AG10803 (cell line): ENCODE results near the gene NINL.

Experiments used
- DNase-seq: peaks from one replicate; pipeline ENCODE4 v3.0.0; 2010; ENCODE audit warnings: low read depth
- H3K4me3 ChIP-seq: 2 replicates; pipeline ENCODE4 v1.5.1; 2011; ENCODE audit warnings: mild to moderate bottlenecking, low read length, control low read depth
- TF ChIP-seq, protein P1 (sequence below): conservative IDR thresholded peaks from 2 replicates; pipeline ENCODE4 v1.5.1; 2011; ENCODE audit warnings: mild to moderate bottlenecking, low read length, control low read depth, inconsistent platforms

NINL gene

DNA sequence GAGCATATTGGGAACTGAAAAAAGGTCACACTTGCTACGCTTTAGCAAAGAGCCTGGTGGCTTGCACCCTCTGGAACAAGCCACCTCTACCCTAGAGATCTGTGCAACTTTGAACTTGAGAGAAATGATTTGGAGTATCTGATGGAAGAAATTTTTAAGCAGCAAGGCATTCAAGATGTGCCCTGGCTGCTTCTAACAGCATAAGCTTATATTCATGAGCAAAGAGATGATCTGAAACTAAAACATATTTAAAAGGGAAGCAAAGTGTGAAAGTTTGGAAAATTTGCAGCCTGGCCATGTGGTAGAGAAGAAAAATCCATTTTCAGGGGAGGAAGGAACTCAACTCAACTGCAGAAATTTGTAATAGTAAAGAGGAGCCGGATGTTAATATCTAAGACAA, 71.1 kb downstream of the NINL start:
- TF ChIP-seq, protein P1, sequence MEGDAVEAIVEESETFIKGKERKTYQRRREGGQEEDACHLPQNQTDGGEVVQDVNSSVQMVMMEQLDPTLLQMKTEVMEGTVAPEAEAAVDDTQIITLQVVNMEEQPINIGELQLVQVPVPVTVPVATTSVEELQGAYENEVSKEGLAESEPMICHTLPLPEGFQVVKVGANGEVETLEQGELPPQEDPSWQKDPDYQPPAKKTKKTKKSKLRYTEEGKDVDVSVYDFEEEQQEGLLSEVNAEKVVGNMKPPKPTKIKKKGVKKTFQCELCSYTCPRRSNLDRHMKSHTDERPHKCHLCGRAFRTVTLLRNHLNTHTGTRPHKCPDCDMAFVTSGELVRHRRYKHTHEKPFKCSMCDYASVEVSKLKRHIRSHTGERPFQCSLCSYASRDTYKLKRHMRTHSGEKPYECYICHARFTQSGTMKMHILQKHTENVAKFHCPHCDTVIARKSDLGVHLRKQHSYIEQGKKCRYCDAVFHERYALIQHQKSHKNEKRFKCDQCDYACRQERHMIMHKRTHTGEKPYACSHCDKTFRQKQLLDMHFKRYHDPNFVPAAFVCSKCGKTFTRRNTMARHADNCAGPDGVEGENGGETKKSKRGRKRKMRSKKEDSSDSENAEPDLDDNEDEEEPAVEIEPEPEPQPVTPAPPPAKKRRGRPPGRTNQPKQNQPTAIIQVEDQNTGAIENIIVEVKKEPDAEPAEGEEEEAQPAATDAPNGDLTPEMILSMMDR, result no peak
- no peak for DNase-seq
- H3K4me3 ChIP-seq, result no peak overlapping the region

DNA sequence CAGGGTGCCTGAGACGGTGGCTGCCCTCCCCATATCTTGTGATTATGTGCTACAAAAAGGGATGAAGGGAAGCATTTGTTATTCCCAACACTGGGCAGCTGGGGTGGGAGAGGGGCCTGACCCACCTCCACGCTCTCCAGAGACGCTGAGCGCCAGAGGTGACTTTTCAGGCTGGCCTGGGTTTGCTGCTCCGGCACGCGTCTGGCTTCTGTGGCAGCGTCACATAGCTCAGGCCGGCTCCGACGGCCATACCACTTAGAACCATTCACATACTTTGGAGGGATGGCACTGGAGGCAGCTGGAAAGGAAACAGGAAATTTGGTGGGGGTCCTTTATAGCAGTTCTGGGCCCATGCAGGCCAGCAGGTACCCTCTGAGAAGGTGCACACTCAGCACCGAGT, 72.6 kb downstream of the NINL start:
- H3K4me3 ChIP-seq, result no peak overlapping the region
- no peak for DNase-seq
- TF ChIP-seq, protein P1, result no peak

DNA sequence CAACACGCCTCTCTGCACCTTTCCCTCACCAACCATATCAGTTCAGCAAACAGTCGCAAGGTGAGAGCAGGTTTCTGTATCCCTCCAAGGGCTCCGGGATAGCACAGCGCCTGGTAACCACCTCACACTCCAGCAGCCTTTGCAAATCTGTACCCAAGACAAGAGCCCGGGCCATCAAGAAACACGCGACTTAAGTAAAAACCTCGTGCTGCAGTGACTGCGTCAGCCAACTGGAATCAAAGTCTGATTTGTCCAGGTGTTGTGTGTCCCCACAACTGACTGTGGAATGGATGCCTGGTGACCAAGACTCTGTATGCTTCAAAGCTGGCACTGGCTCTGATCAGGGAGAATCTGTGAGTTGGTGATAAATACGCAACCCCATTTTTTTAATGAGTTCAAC, 74.1 kb downstream of the NINL start:
- TF ChIP-seq, protein P1, result no peak
- H3K4me3 ChIP-seq, result no peak overlapping the region
- no peak for DNase-seq

DNA sequence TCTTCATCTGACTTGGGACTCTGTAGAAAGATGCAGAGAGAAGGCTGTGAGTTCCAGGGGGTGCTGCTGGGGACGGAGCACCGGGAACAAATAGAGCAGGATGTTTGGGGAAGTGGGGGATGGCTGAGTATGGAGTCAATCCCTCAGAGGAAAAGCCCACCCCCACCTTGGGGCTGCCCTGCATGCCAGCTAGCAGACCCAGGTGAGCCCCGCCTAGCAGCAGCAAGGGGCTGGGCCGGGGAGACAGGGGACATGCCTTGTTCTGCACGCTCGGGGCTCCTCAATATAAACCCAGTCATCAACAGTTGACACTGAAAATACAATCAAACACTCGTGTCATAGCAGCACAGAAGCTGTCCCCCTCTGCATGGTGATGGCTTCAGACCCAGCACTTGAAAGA, 74.6 kb downstream of the NINL start:
- TF ChIP-seq, protein P1, result no peak
- H3K4me3 ChIP-seq, result no peak overlapping the region
- DNase-seq, result no peak

DNA sequence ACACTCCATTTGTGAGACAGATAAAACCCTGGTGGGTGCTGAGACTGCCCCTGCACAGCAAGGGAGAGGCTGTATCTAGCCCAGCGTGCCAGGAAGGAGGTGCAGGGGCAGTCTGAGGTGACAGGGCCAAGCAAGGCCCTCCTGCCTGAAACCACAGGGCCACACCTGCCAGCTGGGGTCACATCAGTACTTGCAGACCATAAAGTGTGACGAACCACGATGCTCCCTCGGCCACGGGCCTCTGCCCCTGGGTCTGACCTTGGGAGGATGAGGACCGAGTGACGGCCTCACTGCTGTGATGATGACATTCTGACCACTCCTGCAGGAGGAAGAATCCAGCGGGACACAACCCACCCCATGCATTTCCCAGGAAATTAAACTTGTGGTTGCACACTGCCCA, 75.1 kb downstream of the NINL start:
- no peak for DNase-seq
- TF ChIP-seq, protein P1, result no peak
- H3K4me3 ChIP-seq, result no peak overlapping the region

DNA sequence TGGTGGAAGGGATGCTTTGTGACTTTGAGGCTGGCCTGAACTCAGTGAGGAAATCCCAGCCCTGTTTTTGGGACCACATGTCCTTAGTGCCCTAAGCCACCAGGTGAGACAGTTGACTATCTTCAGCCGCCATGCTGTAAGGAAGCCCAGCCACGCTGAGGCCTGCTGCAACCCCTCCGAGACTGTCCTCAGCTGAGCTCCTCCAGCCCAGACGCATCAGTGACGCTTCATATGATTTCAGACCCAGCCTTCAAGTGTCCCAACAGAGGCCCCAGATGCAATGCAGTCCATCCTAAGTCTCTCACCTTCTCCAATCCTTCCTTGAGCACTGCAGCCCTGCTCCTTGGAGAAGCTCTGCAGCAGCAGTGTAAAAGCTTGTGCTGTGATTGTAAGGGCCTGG, 76.2 kb downstream of the NINL start:
- TF ChIP-seq, protein P1, result no peak
- DNase-seq, result no peak
- H3K4me3 ChIP-seq, result no peak overlapping the region

DNA sequence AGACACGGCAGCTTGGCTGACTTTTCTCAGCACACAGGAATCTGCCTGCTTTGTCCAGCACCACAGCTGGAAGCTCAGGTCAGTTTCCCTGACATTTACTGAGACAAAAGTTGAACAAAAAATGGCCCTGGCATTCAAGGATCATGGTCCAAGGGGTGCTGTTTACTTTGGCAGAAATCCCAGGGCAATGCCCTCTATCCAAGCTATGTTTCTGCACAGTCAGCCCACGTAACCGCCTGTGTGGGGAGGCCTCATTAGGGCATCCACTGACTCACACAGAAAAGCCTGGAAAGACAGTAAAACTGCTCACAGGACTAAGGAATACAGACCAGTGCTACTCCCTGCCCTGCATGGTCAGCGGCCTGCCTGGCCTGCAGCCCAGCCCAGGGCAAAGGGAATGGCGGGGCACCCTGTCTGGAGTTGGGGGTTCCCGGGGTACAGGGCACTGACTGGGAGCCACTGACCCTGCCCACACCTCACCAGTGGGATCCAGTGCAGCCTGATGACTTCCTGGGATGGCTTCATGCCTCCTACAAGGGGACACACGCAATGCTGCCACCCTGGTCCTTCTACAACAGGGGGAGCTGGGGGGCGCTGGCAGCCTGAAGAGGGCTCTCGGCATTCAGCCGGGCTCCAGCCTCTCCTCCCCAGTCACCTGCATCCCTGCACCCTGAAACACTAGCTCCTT, 77.1 kb downstream of the NINL start:
- H3K4me3 ChIP-seq, result no peak overlapping the region
- TF ChIP-seq, protein P1, result no peak
- DNase-seq, result peak; percentile 37
